ENCODE results near the gene PRR3. TPM values are rescaled to one million over a fixed set of nuclear protein-coding genes. Genes with fewer than 3 reads are reported as not detected.

The PRR3 gene
- total RNA-seq, 1 donor from 2014 or later = 16.6 TPM

- Mint-ChIP-seq H3K9me3 (ENCODE audit: low read depth) (no peaks in the 10 kb centered on the region), H3K27ac (peak overlapping the region; percentile 21), H3K4me3 (ENCODE audit: low read depth) (no peak overlapping the region), H3K27me3 (no peaks in the 10 kb centered on the region), H3K4me1 (ENCODE audit: low read depth) (peaks cover 31% of the 10 kb centered on the region), H3K36me3 (ENCODE audit: insufficient read depth) (peaks cover 37% of the 10 kb centered on the region)
- DNase-seq (ENCODE audit: low spot score, unreplicated experiment) = no peak
- TF ChIP-seq CTCF (IDR thresholded peaks at IDR 0.05; ENCODE audit: unreplicated experiment) = no peak
These were observed 54.7 kb downstream of the PRR3 start for GRCh38 chr6:30611856-30612194.

- peak overlapping the region; percentile 21 for H3K27ac Mint-ChIP-seq
- peaks cover 33% of the 10 kb centered on the region for H3K4me1 Mint-ChIP-seq (ENCODE audit: low read depth)
- peaks cover 40% of the 10 kb centered on the region for H3K36me3 Mint-ChIP-seq (ENCODE audit: insufficient read depth)
- no peaks in the 10 kb centered on the region for H3K9me3 Mint-ChIP-seq (ENCODE audit: low read depth)
- no peaks in the 10 kb centered on the region for H3K27me3 Mint-ChIP-seq
- no peak overlapping the region for H3K4me3 Mint-ChIP-seq (ENCODE audit: low read depth)
- DNase-seq (ENCODE audit: low spot score, unreplicated experiment) = no peak
- TF ChIP-seq CTCF (IDR thresholded peaks at IDR 0.05; ENCODE audit: unreplicated experiment) = peak; percentile 26
These were observed 55.1 kb downstream of the PRR3 start for GRCh38 chr6:30612213-30612612.

- H3K9me3 Mint-ChIP-seq (ENCODE audit: low read depth) = no peaks in the 10 kb centered on the region
- H3K27me3 Mint-ChIP-seq = no peaks in the 10 kb centered on the region
- DNase-seq (ENCODE audit: low spot score, unreplicated experiment) = no peak
- H3K27ac Mint-ChIP-seq = peak overlapping the region; percentile 65
- peaks cover 36% of the 10 kb centered on the region for H3K36me3 Mint-ChIP-seq (ENCODE audit: insufficient read depth)
- H3K4me1 Mint-ChIP-seq (ENCODE audit: low read depth) = peaks cover 30% of the 10 kb centered on the region
- no peak for TF ChIP-seq CTCF (IDR thresholded peaks at IDR 0.05; ENCODE audit: unreplicated experiment)
- peak overlapping the region; percentile 12 for H3K4me3 Mint-ChIP-seq (ENCODE audit: low read depth)
These were observed 55.7 kb downstream of the PRR3 start for GRCh38 chr6:30612687-30613248.

Small RNA genes lying within 50 kb of the gene (microRNA-seq; reads per million reads assigned to microRNA genes)
- 957 reads per million, percentile 79 among the genes with 10 or more reads in this experiment for gene MIR877 (ENCODE audit: borderline number of aligned reads, unreplicated experiment)

Other genes with a start within 250 kb of the PRR3 start
- gene TRIM39, start 230.4 kb upstream of the PRR3 start, total RNA-seq = 17.9 TPM in 2 replicates
- gene RPP21, start 212.1 kb upstream of the PRR3 start, total RNA-seq = 53.7 and 59.4 TPM in 2 replicates
- gene HLA-E, start 67.8 kb upstream of the PRR3 start, total RNA-seq = 27.6 and 28.4 TPM in 2 replicates
- gene GNL1, start 806 bp upstream of the PRR3 start, total RNA-seq = 75.2 and 81.9 TPM in 2 replicates
- gene ABCF1, start 14.1 kb downstream of the PRR3 start, total RNA-seq = 72.0 and 78.7 TPM in 2 replicates
- 141 and 142 TPM in 2 replicates for gene PPP1R10, start 59.9 kb downstream of the PRR3 start, total RNA-seq
- gene MRPS18B, start 60.5 kb downstream of the PRR3 start, total RNA-seq = 27.5 and 28.2 TPM in 2 replicates
- 71.2 and 74.2 TPM in 2 replicates for gene ATAT1, start 69.6 kb downstream of the PRR3 start, total RNA-seq
- gene C6orf136, start 89.8 kb downstream of the PRR3 start, total RNA-seq = 18.8 and 19.5 TPM in 2 replicates
- gene DHX16, start 115.7 kb downstream of the PRR3 start, total RNA-seq = 30.0 and 31.0 TPM in 2 replicates
- gene PPP1R18, start 129.3 kb downstream of the PRR3 start, total RNA-seq = 22.5 and 25.4 TPM in 2 replicates
- 35.5 and 37.9 TPM in 2 replicates for gene NRM, start 133.7 kb downstream of the PRR3 start, total RNA-seq
- gene MDC1, start 160.0 kb downstream of the PRR3 start, total RNA-seq = 58.5 and 67.6 TPM in 2 replicates
- 1,227 and 1,272 TPM in 2 replicates for gene TUBB, start 163.1 kb downstream of the PRR3 start, total RNA-seq
- gene FLOT1, start 185.4 kb downstream of the PRR3 start, total RNA-seq = 111 and 115 TPM in 2 replicates
- gene IER3, start 187.3 kb downstream of the PRR3 start, total RNA-seq = 22.1 and 23.2 TPM in 2 replicates

Data from progenitor cell of endocrine pancreas (in vitro differentiated cells).